Ishikawa (cell line): ENCODE data around the gene CACNA2D3.

ENCODE experiments used
- CEBPB ChIP-seq: IDR thresholded peaks from 2 replicates; pipeline ENCODE4 v1.6.1; 2012
- CREB1 ChIP-seq: IDR thresholded peaks from 2 replicates; pipeline ENCODE4 v1.6.1; 2012; ENCODE audit warnings: low read depth
- EGR1 ChIP-seq: IDR thresholded peaks from 2 replicates; pipeline ENCODE4 v1.6.1; 2012
- EP300 ChIP-seq: IDR thresholded peaks from 2 replicates; pipeline ENCODE4 v1.6.1; 2012; ENCODE audit warnings: borderline replicate concordance
- FOXM1 ChIP-seq: IDR thresholded peaks from 2 replicates; pipeline ENCODE4 v1.6.1; 2012; ENCODE audit warnings: low read depth, borderline replicate concordance
- NFIC ChIP-seq: IDR thresholded peaks from 2 replicates; pipeline ENCODE4 v1.6.1; 2012
- RAD21 ChIP-seq: IDR thresholded peaks from 2 replicates; pipeline ENCODE4 v1.6.1; 2012; ENCODE audit warnings: low read depth
- TAF1 ChIP-seq: IDR thresholded peaks from 2 replicates; pipeline ENCODE4 v1.6.1; 2012; ENCODE audit warnings: low read depth, mild to moderate bottlenecking
- TCF12 ChIP-seq: IDR thresholded peaks from 2 replicates; pipeline ENCODE4 v1.6.1; 2012; ENCODE audit warnings: low read depth
- TEAD4 ChIP-seq: IDR thresholded peaks from 2 replicates; pipeline ENCODE4 v1.6.1; 2012
- YY1 ChIP-seq: IDR thresholded peaks from 2 replicates; pipeline ENCODE4 v1.6.1; 2012; ENCODE audit warnings: low read depth
- ZBTB7A ChIP-seq: IDR thresholded peaks from 2 replicates; pipeline ENCODE4 v1.6.1; 2012; ENCODE audit warnings: low read depth
- TF ChIP-seq, protein P1 (sequence below): IDR thresholded peaks from 2 replicates; pipeline ENCODE4 v1.6.1; 2012
- TF ChIP-seq, protein P2 (sequence below): IDR thresholded peaks from 2 replicates; pipeline ENCODE4 v1.6.1; 2012; ENCODE audit warnings: low read depth, mild to moderate bottlenecking
- TF ChIP-seq, protein P3 (sequence below): IDR thresholded peaks from 2 replicates; pipeline ENCODE4 v1.6.1; 2012

The CACNA2D3 gene

DNA sequence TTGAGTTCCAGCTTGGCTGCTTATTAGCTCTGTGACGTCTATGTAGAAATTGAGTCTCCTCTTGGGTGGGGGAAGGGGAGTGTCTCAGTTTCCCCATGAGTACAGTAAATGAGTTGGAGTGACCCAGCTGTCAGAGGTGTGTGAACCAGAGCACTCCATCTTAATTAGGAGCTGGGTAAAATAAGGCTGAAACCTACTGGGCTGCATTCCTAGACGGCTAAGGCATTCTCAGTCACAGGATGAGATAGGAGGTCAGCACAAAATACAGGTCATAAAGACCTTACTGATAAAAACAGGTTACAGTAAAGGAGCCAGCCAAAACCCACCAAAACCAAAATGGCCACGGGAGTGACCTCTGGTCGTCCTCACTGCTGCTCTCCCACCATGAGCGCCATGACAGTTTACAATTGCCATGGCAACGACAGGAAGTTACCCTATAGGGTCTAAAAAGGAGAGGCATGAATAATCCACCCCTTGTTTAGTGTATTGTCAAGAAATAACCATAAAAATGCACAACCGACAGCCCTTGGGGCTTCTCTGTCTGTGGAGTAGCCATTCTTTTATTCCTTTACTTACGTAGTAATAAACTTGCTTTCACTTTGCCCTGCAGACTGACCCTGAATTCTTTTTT, 222.4 kb downstream of the CACNA2D3 start:
- TF ChIP-seq CREB1: no peak
- TF ChIP-seq TAF1: no peak
- TF ChIP-seq EP300: no peak

- no peak for TF ChIP-seq ZBTB7A
- no peak for TF ChIP-seq NFIC
- TF ChIP-seq, protein P1, sequence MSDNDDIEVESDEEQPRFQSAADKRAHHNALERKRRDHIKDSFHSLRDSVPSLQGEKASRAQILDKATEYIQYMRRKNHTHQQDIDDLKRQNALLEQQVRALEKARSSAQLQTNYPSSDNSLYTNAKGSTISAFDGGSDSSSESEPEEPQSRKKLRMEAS: no peak
- no peak for TF ChIP-seq TCF12
- no peak for TF ChIP-seq EP300
- TF ChIP-seq, protein P2, sequence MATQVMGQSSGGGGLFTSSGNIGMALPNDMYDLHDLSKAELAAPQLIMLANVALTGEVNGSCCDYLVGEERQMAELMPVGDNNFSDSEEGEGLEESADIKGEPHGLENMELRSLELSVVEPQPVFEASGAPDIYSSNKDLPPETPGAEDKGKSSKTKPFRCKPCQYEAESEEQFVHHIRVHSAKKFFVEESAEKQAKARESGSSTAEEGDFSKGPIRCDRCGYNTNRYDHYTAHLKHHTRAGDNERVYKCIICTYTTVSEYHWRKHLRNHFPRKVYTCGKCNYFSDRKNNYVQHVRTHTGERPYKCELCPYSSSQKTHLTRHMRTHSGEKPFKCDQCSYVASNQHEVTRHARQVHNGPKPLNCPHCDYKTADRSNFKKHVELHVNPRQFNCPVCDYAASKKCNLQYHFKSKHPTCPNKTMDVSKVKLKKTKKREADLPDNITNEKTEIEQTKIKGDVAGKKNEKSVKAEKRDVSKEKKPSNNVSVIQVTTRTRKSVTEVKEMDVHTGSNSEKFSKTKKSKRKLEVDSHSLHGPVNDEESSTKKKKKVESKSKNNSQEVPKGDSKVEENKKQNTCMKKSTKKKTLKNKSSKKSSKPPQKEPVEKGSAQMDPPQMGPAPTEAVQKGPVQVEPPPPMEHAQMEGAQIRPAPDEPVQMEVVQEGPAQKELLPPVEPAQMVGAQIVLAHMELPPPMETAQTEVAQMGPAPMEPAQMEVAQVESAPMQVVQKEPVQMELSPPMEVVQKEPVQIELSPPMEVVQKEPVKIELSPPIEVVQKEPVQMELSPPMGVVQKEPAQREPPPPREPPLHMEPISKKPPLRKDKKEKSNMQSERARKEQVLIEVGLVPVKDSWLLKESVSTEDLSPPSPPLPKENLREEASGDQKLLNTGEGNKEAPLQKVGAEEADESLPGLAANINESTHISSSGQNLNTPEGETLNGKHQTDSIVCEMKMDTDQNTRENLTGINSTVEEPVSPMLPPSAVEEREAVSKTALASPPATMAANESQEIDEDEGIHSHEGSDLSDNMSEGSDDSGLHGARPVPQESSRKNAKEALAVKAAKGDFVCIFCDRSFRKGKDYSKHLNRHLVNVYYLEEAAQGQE: no peak
- TF ChIP-seq, protein P3, sequence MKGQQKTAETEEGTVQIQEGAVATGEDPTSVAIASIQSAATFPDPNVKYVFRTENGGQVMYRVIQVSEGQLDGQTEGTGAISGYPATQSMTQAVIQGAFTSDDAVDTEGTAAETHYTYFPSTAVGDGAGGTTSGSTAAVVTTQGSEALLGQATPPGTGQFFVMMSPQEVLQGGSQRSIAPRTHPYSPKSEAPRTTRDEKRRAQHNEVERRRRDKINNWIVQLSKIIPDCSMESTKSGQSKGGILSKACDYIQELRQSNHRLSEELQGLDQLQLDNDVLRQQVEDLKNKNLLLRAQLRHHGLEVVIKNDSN: no peak
- TF ChIP-seq CEBPB: no peak
Measured at GRCh38 chr3:54345847-54346375, 223.6 kb downstream of the CACNA2D3 start.

- TF ChIP-seq, protein P1: no peak
- TF ChIP-seq NFIC (no peak), TEAD4 (no peak), ZBTB7A (no peak), CEBPB (no peak)
- TF ChIP-seq, protein P3: no peak
Measured at GRCh38 chr3:54347060-54347459, 224.7 kb downstream of the CACNA2D3 start.

DNA sequence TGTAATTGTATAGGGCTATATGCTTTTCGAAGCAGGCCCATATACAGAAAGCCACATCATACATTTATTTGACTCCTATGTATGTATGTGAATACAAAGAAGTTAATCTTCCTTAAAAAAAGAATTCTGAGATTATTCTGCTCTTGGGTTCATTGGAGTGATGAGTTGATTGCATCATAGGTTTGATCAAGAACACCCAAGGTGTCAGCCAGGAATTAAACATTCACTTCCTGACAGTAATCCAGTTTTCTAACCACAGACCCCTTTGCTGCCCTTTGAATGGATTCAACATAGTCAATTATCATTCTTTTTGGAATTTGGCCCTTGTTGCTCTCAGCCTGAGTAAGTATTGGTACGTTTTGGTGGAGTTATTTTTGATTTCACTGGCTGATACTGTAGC, 225.6 kb downstream of the CACNA2D3 start:
- TF ChIP-seq RAD21 (no peak), FOXM1 (no peak), ZBTB7A (no peak), TCF12 (no peak), TEAD4 (no peak), TAF1 (no peak), CREB1 (no peak), EP300 (no peak), CEBPB (no peak)
- TF ChIP-seq, protein P2: no peak
- TF ChIP-seq, protein P3: no peak

DNA sequence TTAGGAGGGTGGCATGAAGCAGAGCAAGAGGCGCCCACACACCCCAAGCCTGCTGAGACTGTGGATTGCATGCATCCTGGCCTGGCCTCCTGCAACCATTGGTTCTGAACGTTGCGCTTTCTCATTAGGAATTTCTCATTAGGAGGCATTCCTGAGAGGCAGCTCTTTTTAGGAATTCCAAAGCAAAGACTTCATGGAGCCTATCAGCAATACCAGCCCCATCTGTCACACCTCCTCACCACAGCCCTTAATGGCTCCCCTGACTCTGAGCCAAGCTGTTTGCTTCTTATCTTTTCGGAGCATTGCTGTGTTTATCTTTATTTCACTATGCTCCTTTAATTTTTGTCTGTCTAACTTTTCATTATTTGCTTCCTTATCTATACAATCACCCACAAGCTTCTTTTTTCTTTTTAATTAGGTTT, 226.9 kb downstream of the CACNA2D3 start:
- TF ChIP-seq TEAD4: no peak
- no peak for TF ChIP-seq NFIC

- TF ChIP-seq TAF1 (no peak), EP300 (no peak), YY1 (no peak), NFIC (no peak), FOXM1 (no peak), CREB1 (no peak), RAD21 (no peak), EGR1 (no peak), CEBPB (no peak), TEAD4 (no peak)
- TF ChIP-seq, protein P1: no peak
- TF ChIP-seq, protein P2: no peak
- TF ChIP-seq, protein P3: no peak
Measured at GRCh38 chr3:54349691-54350090, 227.3 kb downstream of the CACNA2D3 start.
